HG03378 (cell line): Measurements from ENCODE around the gene PRAC1.

Experiments
- ATAC-seq: cut with Tn5 transposase; IDR thresholded peaks from one replicate; pipeline ENCODE4 v1.9.1; 2021; ENCODE audit warnings: mild to moderate bottlenecking, moderate library complexity; ENCODE audit not compliant: unreplicated experiment

The PRAC1 gene

DNA sequence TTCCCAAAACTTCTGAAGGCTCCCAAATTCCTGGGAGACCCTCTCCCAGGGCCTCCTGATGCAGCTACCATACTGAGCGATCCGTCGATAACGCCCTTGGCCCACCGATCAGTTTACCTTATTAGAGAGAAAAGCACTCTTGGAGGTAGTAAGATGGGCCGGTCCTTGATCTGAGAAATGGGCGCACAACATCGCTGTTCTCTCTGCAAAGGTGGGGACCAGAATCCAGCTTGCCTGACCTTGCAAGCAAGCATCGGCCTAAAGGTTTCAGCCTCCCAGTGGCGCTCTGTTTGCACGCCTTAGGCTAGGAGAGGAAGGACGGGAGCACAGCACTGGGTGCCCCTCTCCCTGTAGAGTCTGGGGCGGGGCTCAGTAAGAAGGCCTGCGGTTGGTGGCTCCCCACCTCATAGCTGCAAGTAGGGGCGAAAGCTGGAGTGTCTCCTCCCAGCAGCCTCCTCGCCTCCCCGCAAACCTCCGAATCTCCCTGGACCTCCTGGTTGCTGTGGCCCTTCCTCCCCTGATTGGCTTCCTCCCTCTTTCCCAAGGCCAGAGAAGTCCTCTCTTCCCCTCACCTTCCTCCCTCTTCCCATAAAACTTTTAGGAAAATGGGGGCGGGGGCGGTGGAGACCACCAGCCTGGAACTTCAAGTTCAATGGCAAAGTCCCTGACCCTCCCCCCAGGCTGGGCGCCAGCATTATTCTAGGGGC is at the start of gene PRAC1:
TSS of gene PRAC1 (minus strand) at position 318 of the 707 bp plus-strand sequence. CDS start at position 192, 126 bp downstream.
- no peak for ATAC-seq

DNA sequence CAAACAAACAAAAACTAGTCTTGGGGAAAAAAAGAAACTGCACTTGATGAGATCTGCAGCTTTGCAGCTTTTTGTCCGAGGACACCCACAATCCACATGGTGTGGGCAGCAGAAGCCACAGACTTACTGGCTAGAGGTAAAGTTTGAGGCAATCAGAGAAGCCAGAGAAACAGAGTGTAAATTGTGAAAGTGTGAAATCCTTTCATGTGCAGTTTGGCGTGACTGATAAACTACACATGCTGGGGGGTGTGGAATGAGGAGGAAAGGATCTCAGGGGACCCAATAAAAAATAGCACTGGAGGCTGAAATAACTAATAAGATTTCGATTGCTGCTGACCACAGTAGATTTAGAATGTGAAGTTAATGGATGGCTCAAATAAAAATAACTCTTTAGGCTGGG is 48.6 kb upstream of the PRAC1 start:
- no peak for ATAC-seq

DNA sequence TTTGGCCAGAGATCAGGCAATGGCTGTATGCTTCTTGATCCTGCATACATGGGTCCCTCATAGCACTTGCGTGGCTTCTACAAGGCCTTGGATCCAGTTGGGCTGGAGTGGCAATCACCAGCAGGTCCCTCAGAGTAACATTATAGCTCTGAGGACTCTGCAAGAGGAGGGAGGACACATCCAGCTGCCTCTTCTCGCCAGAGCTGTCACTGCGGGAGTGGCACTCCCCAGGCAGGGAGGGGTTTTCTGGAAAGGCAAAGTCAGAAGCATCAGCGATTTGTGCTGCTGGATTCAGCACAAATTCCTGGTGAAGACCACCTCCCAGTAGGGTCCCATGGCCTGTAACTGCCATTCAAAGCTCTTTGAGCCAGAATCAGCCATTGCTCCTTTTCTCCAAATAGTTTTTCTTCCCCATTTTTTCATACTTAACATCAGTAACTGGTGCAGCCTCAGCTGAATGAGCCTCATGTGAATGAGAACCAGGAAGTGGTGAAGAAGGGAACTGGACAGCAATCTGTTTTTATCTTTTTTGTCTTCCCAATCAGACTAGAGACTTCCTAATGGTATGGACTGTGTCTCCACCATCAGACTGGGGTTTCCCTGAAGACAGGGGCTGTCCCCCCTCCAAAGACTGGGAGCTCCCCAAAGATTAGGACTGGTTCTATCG is 46.8 kb upstream of the PRAC1 start:
- no peak for ATAC-seq

DNA sequence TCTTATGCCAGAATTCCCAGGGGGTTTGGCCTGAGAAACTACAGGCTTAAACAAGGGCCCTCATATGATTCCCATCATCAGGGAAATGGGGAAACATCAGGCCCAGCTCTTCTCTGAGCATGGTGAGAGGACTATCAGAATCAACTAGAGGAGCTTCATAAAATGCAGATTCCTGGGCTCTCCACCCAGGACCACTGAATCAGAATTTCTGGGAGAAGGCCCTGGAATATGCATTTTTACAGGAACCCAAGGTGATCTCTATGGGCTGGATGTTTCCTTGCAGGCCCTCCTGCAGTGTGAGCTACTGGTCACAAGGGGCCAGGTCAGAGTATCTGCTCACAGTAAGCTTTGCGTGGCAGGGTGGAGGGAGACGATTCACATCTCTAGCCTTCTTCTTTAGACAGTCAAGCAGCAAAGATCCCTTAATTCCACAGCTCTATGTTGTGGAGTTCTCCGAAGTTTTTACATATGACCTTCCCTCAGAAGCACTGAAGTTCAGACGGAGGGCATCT is 45.0 kb upstream of the PRAC1 start:
- no peak for ATAC-seq

DNA sequence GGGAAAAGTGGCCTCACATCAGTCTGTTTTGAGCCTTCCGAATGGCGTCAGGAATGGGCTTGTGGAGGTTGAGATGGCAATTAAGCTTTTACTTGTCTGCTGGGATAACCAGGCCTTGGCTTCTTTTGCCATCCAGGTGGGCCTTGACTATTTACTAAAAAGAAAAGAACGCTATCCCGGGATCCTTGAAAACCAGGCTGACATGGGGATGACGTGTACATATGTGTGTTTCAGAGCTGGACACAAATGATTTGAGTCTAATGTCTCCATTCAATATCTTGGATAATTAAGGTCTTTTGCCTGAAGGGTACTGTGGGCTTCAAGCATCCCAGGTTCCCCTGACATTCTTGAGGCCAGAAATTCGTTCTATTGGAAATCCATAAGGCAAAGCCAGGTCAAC is 38.8 kb upstream of the PRAC1 start:
- no peak for ATAC-seq

DNA sequence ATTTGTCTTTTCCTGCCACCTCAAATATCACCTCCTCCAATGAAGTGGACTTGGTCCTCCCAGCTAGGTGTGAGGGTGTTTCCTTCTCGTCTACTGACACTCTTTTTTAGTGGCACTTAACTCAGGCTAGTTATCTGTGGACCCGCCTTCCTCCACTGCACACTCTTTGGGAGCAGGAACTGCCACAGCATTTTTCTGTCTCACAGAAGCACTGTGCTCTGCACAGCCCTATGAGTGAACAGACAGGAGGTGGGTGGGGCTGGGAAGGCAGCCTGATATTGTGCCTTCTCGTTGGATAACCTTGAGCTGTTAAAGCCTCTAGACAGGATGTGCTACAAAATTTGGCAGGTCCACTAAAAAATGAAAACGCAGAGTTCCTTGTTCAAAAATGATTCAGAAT is 38.1 kb upstream of the PRAC1 start:
- ATAC-seq: no peak

DNA sequence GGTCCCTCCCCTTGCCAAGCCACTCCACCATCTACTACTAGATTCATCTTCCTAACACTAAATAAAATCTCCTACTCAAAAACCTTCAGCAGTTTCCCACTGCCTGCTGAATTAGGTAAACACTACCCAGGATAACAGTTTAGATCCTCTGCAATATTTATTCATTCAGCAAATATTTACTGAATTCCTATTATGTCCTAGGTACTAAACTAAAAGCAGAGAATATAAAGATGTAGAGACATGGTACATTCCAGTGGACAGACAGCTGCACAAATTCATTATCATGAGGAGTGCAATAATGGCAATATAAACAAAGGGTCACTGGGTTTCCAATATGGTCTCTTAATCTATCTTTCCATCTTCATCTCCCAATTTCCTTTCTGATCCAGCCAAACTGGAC is 37.0 kb upstream of the PRAC1 start:
- no peak for ATAC-seq

DNA sequence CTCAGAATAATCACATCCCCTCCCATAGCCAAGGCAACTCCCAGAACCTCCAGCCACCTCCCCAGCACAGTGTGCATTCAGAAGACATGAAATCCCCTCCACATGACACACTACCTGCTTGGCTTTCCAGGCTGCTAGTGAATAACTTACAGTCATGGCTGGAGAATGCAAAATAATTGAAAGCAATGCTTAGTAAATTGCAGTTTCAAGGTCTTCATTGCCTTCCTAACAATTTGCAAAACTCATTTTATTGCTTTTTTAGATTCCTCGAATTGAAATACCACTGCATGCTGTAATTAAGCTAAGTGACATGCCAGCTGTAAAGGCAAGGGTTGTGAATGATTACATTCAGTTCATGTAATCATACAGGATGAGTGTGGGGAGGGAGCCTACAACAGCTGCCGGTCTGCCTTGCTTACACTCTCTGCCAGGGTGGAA is 35.2 kb upstream of the PRAC1 start:
- ATAC-seq: no peak

DNA sequence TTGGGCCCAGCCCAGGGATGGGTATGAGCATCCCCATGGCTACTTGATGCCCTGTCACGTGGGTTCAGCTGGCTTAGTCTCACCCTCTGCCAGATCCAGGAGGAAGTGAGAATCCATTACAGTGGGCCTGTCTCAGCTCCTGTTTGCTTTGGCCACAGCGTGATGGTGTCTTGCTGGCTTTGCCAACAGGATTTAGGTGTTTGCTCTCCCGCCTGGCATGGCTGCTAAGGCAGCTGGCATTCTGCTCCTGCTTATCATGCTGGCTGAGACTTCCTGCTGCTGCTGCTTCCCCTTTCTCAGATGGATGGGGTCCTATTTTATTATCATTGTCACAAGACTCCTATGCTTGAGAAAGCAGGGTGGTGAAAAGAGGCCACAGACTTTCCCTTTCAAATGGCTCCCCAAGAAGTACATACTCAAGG is 34.5 kb upstream of the PRAC1 start:
- no peak for ATAC-seq

DNA sequence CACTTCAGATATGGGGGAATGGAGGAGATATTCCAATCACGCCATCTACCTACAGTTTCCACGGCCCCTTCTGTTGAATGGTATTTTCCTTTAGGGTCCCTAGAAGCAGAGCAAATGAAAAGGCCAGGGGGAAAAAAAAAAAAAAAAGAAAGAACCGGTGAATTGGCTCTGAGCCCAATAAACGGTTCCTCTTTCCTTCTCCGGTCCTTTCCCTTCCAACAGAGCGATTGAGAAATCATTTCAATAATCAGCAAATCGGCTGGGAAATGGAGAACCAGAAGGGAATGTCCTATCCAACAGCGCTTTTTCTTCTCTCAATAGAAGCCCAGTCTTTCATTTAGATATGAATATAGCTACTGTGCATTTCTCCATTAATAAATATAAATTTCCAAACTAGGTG is 33.0 kb upstream of the PRAC1 start:
- ATAC-seq: no peak

DNA sequence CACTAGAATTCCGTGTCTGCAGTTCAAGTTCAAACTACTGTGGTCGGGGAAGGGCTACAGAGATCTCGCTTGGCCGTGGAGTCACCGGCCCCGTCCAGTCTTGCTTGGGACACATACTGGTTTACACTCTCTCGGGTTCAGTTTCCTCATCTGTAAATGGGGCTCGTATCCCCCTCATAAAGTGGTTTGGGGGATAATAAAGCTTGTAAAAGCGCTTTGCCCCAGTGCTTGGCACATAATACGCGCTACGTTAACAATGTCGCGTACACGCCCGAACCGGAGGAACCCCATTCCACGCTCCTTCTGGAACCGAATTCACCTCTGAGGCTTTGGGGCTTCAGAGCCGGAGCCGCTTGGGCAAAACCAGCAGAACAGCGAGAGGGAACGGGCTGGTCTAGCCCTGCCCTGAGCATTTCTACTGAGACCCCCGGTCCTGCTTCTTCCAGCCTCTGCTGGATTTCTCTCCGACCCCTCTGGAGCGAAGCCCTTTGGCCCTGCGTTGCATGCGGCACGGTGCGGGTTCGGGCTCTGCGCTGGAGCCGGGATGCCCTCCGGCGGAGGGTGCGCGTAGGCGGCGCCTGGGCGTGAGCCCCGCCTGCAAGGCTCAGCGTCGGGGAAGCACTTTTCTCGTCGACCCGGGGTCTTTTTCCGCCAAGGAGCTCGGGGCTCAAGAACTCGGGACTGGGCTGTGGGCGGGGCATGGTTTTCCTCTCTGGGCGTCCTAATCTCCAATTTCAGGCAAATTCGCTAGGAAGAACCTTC is 32.4 kb upstream of the PRAC1 start:
- ATAC-seq: no peak

DNA sequence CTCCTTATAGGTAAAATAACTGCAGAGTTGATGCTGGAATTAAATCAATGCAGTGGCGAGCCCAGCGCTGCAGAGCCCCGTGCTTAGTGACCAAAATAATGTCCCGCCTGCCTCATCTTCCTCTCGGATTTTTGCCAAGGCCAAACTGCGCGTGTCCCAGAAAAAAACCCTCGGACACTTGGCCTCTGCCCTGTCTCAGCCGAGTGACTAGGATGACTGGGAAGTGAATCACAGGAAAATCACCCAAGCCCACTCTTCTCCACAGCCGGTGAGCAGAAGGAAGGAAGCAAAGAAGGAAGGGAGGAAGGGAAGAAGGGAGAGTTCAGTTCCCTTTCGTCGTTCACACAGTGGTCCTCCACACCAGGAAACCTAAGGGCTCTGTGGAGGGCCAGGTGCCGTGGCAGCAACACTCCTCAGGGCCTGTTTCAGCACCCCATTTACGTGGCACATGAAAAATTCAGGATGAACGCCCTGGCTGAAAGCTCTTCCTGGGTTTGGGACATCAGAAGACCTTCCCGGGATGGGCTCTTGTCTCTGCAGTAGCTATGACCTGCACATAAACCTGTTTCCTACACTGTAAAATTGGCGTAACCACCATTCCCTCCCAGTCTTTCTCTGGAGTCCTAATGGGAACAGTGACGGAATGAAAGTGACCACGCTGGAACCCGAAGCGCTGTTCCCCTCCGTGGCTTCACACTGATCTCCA is 31.6 kb upstream of the PRAC1 start:
- ATAC-seq: no peak

DNA sequence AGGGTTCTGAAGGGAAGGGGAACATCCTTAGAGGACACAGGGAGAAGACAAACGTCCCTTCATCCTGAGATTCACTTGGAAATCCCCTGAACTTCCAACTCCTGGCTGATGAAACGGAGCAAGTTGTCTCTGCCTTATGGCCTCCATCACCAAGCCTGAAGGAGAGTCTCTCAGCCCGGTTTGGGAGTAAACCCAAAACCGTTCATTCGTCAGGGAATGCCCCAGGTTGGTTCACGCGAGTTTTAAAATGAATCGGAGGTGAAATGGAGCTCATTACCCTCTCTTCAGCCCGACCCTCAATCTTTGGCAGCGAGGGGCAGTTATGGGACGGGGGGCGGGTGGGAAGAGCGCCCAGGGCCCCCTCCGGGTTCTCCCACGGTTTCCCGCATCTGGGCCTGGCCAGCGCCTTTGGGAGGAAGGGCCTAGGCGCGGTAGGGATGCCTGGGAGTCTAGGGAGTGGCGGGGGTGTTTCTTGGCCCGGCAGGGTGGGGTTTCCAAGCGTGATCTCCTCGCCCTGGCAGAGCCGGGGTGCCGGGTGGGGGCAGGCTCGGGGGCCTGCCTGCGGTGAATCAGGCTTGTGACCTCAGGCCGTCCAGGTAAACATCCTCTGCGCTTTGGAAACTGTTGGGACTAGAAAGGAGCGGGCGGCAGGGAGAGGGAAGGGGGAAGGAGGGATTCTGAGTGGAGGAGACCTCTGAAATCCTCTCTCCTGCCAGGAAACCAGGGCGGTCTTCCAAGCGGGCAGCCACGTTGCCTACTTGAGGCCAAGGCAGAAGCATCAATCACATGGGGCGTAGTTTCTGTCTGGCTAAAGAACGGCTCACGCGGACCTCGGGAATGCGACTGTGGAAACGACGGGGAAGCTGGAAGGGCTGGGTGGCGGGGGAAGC is 30.3 kb upstream of the PRAC1 start:
- ATAC-seq: no peak

DNA sequence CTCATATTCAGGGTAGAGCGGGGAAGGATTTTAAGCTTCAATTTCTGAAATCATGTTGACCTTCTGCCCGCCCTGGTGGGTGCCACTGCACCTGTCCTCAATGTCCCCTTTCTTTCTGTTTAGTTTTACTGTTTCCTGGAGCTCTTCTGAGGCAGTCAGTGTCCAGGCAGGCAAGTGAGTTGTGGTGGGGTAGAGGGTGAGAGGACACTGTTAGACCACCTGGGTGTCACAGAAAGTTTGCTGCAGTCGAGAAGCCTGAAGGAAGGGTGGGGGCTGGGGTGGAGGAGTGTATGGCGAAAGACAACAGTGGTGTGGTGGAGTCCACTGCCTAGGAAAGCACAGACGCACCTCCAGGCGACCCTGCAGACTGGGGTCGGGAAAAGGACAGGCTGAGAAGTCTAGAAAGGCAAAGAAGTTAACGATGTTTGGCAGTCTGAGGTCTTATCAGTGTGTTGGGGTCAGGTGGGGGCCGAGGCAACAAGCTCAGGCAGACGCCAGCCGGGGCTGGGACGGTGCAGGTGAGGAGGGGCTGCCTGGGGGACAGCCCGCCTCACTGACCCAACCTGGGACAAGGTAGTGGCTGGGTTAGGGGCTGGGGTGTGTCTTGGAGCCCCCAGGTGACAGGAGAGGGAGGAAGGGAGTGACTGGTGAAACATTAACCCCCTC is 29.5 kb upstream of the PRAC1 start:
- ATAC-seq: no peak

DNA sequence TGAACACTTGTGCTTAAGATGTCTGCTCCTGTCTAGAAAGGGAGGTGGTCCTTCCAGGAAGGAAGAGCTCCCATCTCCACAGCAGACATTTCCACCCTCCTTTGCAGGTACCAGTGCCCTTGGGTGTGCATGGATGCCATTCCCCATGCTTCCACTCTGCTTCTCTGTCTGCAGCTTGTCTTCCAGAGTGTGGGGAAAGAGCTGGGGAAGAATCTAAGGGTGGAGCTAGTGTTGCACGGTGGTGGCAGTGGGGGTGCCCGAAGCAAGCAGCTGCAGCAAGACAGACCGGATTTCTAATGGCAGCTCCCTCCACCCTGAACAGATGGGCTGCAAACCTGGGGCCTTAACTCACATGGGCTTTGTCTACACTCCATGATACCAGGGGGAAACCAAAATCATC is 28.9 kb upstream of the PRAC1 start:
- no peak for ATAC-seq

DNA sequence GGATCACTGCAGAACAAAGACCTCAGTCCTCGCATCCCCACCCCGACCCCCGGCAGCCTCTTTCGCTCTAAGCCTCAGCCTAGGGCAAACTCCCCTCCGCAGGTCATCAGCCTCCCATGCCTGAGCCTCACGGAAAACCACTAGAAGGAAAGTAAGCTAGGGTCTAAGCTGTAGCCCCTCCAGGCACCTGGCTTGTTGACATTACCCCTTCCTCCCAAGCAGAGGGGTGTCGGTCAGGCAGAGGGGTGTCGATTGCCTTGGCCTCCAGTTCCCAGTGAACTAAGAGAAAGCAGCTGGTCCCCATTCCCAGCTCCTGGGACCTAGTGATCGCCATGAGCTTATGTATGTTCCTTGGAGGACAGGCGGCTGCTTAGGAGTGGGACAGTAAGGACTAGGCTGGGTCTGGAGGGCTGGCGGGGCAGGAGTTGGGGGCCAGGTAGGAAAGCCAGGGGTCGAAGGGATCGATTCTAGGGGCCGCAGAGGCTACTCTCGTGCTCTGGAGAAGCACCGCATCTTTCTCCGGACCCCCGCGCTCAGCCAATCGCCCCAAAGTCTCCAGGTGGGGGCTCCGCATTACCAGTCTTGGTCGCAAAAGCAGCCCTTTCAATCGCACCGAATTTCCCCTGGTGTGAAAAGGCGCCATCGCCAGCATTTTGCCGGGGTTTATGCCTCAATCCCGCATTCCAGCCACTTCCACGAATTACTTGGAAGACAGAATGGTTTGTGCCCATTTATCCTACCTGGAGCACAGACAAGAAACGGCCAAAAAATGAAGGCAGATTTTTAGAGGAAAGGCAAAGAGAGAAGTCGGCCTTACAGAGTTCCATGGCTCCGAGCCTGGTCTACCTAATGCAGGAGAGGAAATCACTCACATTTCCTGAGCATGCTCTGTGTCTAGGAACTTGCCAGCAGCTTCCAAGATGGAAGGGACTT is 27.6 kb upstream of the PRAC1 start:
- ATAC-seq: no peak

DNA sequence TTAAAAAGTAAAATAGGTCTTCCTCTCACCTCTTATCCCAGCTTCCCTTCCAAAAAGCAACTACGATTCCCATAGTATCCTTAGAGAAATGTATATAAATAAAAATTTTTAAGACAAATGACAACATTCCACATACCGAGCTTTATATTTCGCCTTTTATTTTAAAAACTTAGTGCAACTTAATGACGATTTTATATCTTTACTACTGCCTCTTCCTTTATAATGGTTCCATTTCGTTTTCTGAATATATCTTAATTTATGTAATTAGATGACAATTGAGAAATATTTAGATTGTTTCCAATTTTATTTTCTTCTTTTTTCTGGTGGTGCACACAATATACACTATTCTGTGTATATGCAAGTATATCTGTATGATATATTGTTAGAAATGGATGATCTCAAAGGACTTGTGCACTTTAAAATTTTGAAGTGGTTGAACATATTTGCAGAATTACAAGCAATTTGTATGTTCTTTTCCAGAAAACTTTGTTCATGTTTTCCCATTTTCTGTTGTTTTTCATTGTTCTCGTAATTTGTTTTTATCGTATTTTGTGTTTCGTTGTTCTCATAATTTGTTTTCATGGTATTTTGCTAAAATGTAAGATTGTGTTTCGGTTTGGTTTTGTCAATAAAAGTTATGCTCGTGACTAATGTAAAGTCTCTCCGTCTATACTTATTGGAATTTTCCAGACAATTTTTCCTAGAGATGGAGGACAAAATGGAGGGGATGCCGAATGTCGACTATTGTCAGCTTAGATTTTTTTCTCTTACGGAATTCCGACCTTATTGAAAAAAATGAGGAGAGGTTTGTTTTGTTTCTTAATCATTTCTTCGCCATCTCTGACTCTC is 26.6 kb upstream of the PRAC1 start:
- no peak for ATAC-seq
